Adrenal gland (tissue), 12 donors: Measurements from ENCODE around the gene IFT20. TPM values are rescaled to one million over a fixed set of nuclear protein-coding genes. Genes with fewer than 3 reads are reported as not detected.

Experiments used
- DNase-seq, 7 donors: peaks; one replicate each; pipeline ENCODE4 v3.0.0-alpha.2; 2019 to 2020
- H3K27ac ChIP-seq, 5 donors: fragments of 200-600 bp; sonication (generic) in 4 of 5; 1 replicate in 3 of 5; 2 replicates in 2 of 5; pipeline versions ENCODE4 v1.5.1 to v1.8.0; 2016 to 2020; ENCODE audit warnings: mild to moderate bottlenecking in 1 of 5
- H3K27me3 ChIP-seq: fragments of 200-600 bp; 2 replicates; pipeline ENCODE4 v1.8.0; 2021
- H3K36me3 ChIP-seq, 2 donors: fragments of 200-600 bp; replicated peaks in 1 of 2; 1 replicate in 1 of 2; 2 replicates in 1 of 2; pipeline versions ENCODE4 v1.5.1 to v1.8.0; 2018 to 2022
- H3K4me1 ChIP-seq, 2 donors: fragments of 200-600 bp; replicated peaks in 1 of 2; 1 replicate in 1 of 2; 2 replicates in 1 of 2; pipeline versions ENCODE4 v1.5.1 to v1.8.0; 2018 to 2021
- H3K4me3 ChIP-seq, 4 donors: fragments of 200-600 bp; sonication (generic) in 3 of 4; one replicate each; pipeline ENCODE4 v1.5.1; 2016 to 2018
- H3K9me3 ChIP-seq, 3 donors: fragments of 200-600 bp; sonication (generic) in 1 of 3; replicated peaks in 1 of 3; 1 replicate in 2 of 3; 2 replicates in 1 of 3; pipeline versions ENCODE4 v1.5.1 to v1.8.0; 2016 to 2021
- CTCF ChIP-seq, 6 experiments: fragments of 450-650 bp in 4 of 6; fragments of 200-600 bp in 2 of 6; sonication (generic) in 1 of 6; IDR thresholded peaks; 1 replicate in 5 of 6; 2 replicates in 1 of 6; pipeline versions ENCODE4 v1.5.1 to v1.8.0; 2016 to 2021; ENCODE audit warnings: antibody characterized with exemption in 6 of 6, mild to moderate bottlenecking in 2 of 6, moderate library complexity in 1 of 6
- POLR2A ChIP-seq, 2 donors: fragments of 450-650 bp; IDR thresholded peaks; one replicate each; pipeline ENCODE4 v1.6.1; 2017; ENCODE audit warnings: antibody characterized with exemption in 2 of 2, mild to moderate bottlenecking in 2 of 2, moderate library complexity in 1 of 2
- WGBS, 4 donors: extraction: QIAGEN DNeasy Blood & Tissue Kit in 2 of 4; methylation state at CpG; one replicate each; pipeline versions ENCODE4 v1.1.5 to v1.1.7; 2013 to 2017; 5-methylcytosine and 5-hydroxymethylcytosine counted together
- intact Hi-C, 2 donors: fragments of 100-400 bp; cut with DNase I; formaldehyde crosslinking; loops; one replicate each; pipeline versions ENCODE4 v1.14.1 to v1.15.0; 2022 to 2023
- polyA plus RNA-seq, 3 donors: library from polyadenylated mRNA; stranded (reverse); fragments of 200-250 nt in 2 of 3; fragments of 350-450 nt in 1 of 3; fragmentation: Illumina TruSeq in 1 of 3; extraction: RNeasy Lipid Tissue Mini Kit (QIAGEN cat#74804) in 1 of 3; gene quantifications; one replicate each; pipeline ENCODE4 v1.2.3, GENCODE V29; 2013 to 2014
- total RNA-seq, 9 donors: library from RNA; depleted of rRNA in 4 of 9; stranded (reverse); fragments of >200 nt in 4 of 9; fragments of 120-200 nt in 1 of 9; fragmentation: NEBNext Ultra II Directional in 1 of 9; extraction: Animal tissue kit (Norgen Biotek cat#: 25700) in 1 of 9; gene quantifications; one replicate each; pipeline versions ENCODE4 v1.1.0 to v1.2.4, GENCODE V29; 2013 to 2023
- donor health status: healthy with polysubstance abuse.
- donor health status: Bipolar disorder and iron deficiency.
- donor health status: DM: yes; HTN: yes; CAD: no.
- donor health status: DM: no; HTN: no; CAD: no.
- donor health status: DM: no; HTN: no; CAD: no.
- donor health status: DM: yes; HTN: yes; CAD: no.

IFT20 gene
- total and polyA plus RNA-seq, 12 donors, result 24.5 to 100 (median 41.2) TPM

- peaks cover 0 to 55% of the 10 kb centered on the region in 2 donors for H3K36me3 ChIP-seq
- H3K4me3 ChIP-seq, result no peak overlapping the region
- no peak for TF ChIP-seq POLR2A (IDR thresholded peaks at IDR 0.05)
- TF ChIP-seq CTCF (IDR thresholded peaks at IDR 0.05), result no peak
- no peak overlapping the region for H3K27ac ChIP-seq
- H3K9me3 ChIP-seq, result no peaks in the 10 kb centered on the region
- no peak for DNase-seq
- 83 to 91% (median 88%) methylated on average over 7 to 8 of the region's 8 CpGs for WGBS, 4 donors
- no peaks in the 10 kb centered on the region for H3K27me3 ChIP-seq
- intact Hi-C loops, result no loop called here
- H3K4me1 ChIP-seq, result no peaks in the 10 kb centered on the region
Observed at GRCh38 chr17:28363776-28364650, 28.7 kb upstream of the IFT20 start.

DNA sequence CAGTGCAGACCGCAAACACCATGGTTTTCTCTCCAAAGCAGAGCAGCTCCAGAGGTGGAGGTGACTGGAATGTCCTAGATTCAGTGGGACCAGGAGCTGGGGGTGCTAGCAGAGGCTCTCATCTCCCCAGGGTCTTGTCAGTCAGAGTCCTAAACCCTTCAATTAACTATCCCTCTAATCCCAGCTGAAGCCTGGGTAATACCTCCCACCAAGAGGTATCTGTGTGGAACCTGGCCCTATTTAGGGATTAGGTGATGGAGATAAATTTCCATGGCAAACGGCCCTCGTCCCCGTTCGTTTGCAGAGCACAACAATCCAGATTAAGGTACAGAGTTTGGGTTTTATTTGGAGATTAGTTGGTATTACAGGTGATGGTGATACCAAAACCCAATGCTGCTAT is 27.9 kb upstream of the IFT20 start:
- peaks cover 4 to 5% of the 10 kb centered on the region in 2 donors for H3K4me1 ChIP-seq
- intact Hi-C loops, result no loop called here
- H3K9me3 ChIP-seq, result no peaks in the 10 kb centered on the region
- H3K27ac ChIP-seq, result no peak overlapping the region
- H3K27me3 ChIP-seq, result no peaks in the 10 kb centered on the region
- TF ChIP-seq CTCF (IDR thresholded peaks at IDR 0.05) (no peak), POLR2A (IDR thresholded peaks at IDR 0.05) (no peak)
- DNase-seq, result no peak
- H3K4me3 ChIP-seq, result no peak overlapping the region
- peaks cover 0 to 55% of the 10 kb centered on the region in 2 donors for H3K36me3 ChIP-seq
- 91 to 96% (median 93%) methylated on average over 5 of the region's 5 CpGs for WGBS, 4 donors

- intact Hi-C loops, result no loop called here
- Histone ChIP-seq H3K9me3 (no peaks in the 10 kb centered on the region), H3K4me1 (peaks cover 16 to 21% of the 10 kb centered on the region in 2 donors), H3K27ac (peak overlapping the region in 4 of 5 donors; percentile 59 to 97 (median 90)), H3K36me3 (peaks cover 0 to 67% of the 10 kb centered on the region in 2 donors), H3K4me3 (peak overlapping the region; percentile 31 to 97 (median 70)), H3K27me3 (no peaks in the 10 kb centered on the region)
- WGBS, 4 donors, result 3 to 6% (median 3%) methylated on average over 4 of the region's 4 CpGs
- DNase-seq, result no peak
- no peak for TF ChIP-seq CTCF (IDR thresholded peaks at IDR 0.05)
- no peak for TF ChIP-seq POLR2A (IDR thresholded peaks at IDR 0.05)
Observed at GRCh38 chr17:28357901-28358197, 22.6 kb upstream of the IFT20 start.

GRCh38 chr17:28357061-28357900 is 22.0 kb upstream of the IFT20 start, which contains the start of gene POLDIP2:
TSS of gene POLDIP2 (minus strand) at chr17:28357527. CDS start at chr17:28357448, 79 bp downstream.
- peaks cover 16 to 21% of the 10 kb centered on the region in 2 donors for H3K4me1 ChIP-seq
- peak within 1 kb of the TSS; percentile 53 to 97 (median 89) for H3K4me3 ChIP-seq
- H3K9me3 ChIP-seq, result no peaks in the 10 kb centered on the region
- H3K36me3 ChIP-seq, result peaks cover 0 to 67% of the 10 kb centered on the region in 2 donors
- intact Hi-C loops, result no loop called here
- no peaks in the 10 kb centered on the region for H3K27me3 ChIP-seq
- TF ChIP-seq POLR2A (IDR thresholded peaks at IDR 0.05), result peak; percentile 94 to 95
- no peak for TF ChIP-seq CTCF (IDR thresholded peaks at IDR 0.05)
- 0 to 1% (median 0%) methylated on average over 3 to 80 of the region's 80 CpGs for WGBS, 4 donors
- peak; percentile 95 to 97 (median 96) for DNase-seq
- H3K27ac ChIP-seq, result peak within 1 kb of the TSS; percentile 58 to 97 (median 88)
